ENCODE measurements around the gene TMEM132A.
A peak's percentile ranks its signal among the peaks of the same experiment; 100 is the strongest.
"Not testable (repeated sequence)": the region's sequence is repeated elsewhere in the genome, so short reads cannot be mapped to it uniquely, and the experiment has no call there.

Gene TMEM132A

DNA sequence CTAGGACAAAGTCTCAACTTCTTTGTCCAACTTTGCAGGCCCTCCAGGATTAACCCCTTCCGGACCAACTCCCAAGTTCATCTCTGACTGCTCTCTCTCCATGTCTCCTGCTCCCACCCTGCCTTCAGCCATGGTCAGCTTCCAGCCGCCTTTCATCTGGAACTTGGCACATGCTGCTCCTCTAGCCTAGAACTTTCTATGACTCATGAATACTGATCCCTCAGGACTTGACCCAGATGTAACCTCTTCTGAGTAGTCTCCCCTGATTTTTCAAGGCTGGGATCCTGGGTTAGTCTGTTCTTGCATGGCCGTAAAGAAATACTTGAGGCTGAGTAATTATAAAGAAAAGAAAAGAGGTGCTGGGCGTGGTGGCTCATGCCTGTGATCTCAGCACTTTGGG is 32.9 kb downstream of the TMEM132A start:
- no peak for DNase-seq (ENCODE audit: low read depth)

- DNase-seq (ENCODE audit: low read depth): no peak
These were observed 35.2 kb downstream of the TMEM132A start for GRCh38 chr11:60959431-60959830.

GRCh38 chr11:60960405-60960804 is 36.1 kb downstream of the TMEM132A start:
- no peak for DNase-seq (ENCODE audit: low read depth)

GRCh38 chr11:60964801-60965200 is 40.5 kb downstream of the TMEM132A start:
- DNase-seq (ENCODE audit: low read depth): no peak

DNA sequence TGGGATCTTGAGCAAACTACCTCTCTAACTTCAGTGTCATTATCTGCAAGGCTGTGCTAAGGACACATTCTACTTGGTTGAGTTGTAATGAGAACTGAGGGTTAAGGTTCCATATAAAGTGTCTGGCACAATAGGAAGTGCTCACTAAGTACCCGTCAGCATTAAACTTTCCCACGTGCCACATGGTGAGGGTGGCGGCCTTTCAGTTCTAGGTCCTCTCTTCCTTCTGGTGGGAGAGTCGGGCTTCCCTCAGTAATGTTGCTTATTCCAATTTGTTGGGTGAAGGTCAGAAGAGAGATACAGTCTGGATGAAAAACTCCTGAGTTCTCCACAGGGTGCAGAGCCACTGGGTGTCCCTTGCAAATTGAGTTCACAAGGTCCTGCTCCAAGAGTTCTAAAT is 42.6 kb downstream of the TMEM132A start:
- DNase-seq (ENCODE audit: low read depth): no peak

DNA sequence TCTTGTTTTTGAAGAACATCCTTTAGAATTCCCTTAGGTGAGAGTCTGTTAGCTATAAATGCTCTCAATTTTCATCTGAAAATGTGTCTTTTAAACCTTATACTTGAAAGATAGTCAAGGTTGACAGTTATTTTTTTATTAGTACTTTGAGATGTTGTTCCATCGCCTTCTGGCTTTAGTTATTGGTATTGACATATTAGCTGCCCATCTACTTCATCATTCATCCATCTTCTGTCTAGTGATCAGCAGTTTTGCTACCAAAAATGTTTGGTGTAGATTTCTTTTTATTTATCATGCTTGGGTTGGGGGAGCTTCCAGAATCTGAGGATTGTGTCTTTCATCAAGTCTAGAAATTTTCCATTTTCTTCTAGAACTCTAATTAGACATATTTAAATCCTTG is 44.0 kb downstream of the TMEM132A start:
- DNase-seq (ENCODE audit: low read depth): no peak

- DNase-seq (ENCODE audit: low read depth): no peak
These were observed 46.1 kb downstream of the TMEM132A start for GRCh38 chr11:60970369-60970774.

DNA sequence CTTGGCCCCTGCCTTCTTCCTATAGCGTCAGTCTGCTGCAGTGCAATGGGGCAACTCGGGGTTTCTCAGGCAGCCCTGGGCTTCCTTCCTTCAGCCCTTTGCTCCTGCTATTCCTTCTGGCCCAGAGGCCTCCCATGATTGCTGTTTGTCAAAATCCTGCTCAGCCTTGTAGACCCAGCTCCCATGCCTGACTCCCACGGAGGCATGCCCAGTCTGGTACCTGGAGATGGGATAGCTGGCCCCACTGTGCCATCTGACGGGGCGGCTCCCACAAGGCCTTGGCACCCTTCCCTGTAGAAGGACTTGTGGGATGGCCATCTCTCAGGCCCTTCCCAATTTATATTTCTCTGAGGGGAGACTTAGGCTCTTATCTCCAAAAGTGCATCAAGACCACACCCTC is 46.6 kb downstream of the TMEM132A start:
- no peak for DNase-seq (ENCODE audit: low read depth)

DNA sequence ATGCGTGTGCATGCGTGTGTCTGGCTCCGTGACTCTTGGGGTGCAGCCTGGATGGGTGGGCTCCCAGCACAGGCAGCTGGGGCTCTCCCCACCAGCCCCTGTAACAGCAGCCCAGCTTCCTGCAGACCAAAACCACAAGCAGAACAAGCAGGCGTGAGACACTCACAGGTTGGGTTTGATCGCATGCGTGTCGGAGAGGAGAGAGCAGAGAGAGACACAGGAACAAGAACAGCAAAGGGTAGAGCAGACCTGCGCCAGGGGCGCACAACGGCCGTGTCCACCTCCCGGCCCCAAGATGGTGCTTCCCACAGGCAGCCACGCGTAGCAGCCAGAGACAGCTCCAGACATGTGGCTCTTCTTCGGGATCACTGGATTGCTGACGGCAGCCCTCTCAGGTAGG is 47.3 kb downstream of the TMEM132A start, which contains the start of gene CD6:
Gene CD6 (plus strand): TSS at position 161 of the 400 bp plus-strand sequence. CDS start 186 bp downstream, at position 347.
- no peak for DNase-seq (ENCODE audit: low read depth)

- DNase-seq (ENCODE audit: low read depth): no peak
These were observed 48.1 kb downstream of the TMEM132A start for GRCh38 chr11:60972182-60973030.

DNA sequence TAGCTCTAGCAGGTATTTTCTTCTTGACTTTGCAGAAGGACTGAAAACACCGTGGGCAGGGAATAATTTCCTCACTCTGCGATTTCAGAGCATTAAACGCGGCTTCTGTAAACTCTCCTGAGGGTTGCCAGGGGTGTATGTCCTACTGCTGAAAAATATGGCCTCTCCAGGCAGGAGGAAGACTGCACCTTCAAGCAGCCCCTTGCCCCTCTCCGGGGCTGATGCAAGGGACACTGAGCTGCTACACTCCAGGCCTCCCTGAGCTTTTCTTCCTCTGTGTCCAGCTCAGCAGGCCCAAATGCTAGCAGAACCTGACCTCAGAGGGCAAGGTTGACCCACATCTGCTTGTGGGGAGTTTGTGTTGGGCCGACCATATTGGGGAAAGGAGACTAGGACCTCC is 49.4 kb downstream of the TMEM132A start:
- DNase-seq (ENCODE audit: low read depth): no peak

DNA sequence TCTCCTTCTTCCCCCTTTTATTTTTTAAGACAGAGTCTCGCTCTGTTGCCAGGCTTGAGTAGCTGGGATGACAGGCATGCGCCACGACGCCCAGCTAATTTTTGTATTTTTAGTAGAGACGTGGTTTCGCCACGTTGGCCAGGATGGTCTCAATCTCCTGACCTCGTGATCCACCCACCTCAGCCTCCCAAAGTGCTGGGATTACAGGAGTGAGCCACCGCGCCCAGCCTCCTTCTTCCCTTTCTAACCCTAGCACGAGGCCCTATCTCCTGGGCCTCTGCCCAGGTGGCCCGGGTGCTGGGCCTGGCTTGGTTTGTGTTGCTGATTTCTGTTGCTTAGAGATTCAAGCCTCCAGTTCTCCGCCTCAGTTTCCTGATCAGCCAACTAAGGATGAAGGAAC is 50.1 kb downstream of the TMEM132A start:
- not testable (repeated sequence) for DNase-seq (ENCODE audit: low read depth)

- no peak for DNase-seq (ENCODE audit: low read depth)
These were observed 50.5 kb downstream of the TMEM132A start for GRCh38 chr11:60974726-60975125.

GRCh38 chr11:60977224-60977623 is 53.0 kb downstream of the TMEM132A start:
- no peak for DNase-seq (ENCODE audit: low read depth)

- DNase-seq (ENCODE audit: low read depth): no peak
These were observed 53.6 kb downstream of the TMEM132A start for GRCh38 chr11:60977836-60978235.

GRCh38 chr11:60978546-60979380 is 54.5 kb downstream of the TMEM132A start:
- no peak for DNase-seq (ENCODE audit: low read depth)

DNA sequence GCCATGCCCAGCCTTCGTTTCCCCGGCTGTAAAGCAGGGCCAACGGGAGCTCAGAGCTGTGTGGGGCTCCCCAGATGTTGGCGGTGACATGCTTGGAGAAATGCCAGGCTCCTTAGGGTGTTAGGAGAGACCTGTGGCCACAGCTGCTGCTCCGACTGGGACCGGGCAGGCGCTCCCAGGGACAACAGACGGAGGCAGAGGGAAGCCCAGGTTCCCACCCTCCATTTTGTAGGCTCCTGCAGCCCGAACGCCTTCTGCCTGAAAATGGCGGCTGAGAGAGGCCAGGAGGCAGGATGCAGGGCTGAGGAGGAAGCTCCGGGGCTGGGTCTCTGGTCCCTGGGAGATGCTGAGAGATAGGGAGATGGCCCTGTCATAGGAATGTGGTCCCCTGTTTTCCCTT is 57.3 kb downstream of the TMEM132A start:
- no peak for DNase-seq (ENCODE audit: low read depth)

DNA sequence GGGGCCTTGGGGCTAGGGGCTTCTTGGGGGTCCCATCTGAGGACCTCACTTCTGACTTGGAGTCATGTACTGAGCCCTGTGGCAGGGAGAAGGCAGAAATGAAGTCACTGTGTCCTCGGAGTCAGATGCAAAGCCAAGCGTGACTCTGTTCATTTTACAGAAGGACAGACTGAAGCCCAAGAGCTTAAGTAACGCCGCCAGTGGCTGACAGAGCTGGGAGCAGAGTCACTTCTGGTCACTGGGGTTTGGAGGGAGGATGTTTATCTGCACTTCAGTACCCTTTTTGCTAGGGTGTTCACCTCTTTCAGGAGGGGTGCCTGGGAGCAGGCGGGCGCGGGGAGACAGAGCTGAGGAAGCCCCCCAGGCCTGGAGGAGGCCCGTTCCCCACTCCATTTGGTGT is 57.9 kb downstream of the TMEM132A start:
- DNase-seq (ENCODE audit: low read depth): no peak

DNA sequence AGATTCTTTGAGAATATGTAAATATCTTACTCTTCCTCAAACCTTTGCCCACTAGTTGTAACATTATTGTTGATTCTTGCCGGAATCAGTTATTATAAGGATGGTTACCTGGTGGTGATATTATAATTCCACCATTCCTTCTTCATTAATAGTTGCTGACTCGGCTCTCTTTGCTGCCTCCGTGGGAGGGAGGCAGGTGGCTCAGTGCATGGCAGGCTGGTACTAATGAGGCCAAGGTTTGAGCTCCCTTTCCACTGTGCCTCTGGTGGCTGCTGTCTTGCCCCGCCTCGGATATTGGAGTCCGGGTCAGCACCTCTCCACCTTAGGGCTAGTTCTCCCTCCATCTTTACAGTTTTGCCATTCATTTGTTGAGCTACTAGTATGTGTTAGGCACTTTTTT is 59.9 kb downstream of the TMEM132A start:
- no peak for DNase-seq (ENCODE audit: low read depth)

DNA sequence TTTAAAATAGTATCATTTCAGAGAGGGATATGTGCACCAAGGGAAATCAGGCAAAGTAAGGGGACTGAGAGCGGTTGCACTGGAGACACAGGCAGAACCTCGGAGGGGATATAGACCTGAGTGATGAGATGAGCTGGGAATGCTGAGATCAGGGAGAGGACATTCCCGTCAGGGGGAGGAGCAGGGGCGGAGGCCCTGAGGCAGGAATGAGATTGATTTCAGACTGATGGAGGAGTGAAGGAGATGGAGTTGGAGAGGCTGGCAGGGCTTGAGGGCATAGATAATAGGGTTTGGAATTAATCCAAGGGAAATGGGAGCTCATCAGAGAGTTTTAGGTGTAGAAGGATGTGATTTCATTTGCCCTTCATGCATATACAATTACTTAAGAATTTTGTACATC is 60.4 kb downstream of the TMEM132A start:
- DNase-seq (ENCODE audit: low read depth): no peak

GRCh38 chr11:60985501-60985900 is 61.2 kb downstream of the TMEM132A start:
- DNase-seq (ENCODE audit: low read depth): no peak

DNA sequence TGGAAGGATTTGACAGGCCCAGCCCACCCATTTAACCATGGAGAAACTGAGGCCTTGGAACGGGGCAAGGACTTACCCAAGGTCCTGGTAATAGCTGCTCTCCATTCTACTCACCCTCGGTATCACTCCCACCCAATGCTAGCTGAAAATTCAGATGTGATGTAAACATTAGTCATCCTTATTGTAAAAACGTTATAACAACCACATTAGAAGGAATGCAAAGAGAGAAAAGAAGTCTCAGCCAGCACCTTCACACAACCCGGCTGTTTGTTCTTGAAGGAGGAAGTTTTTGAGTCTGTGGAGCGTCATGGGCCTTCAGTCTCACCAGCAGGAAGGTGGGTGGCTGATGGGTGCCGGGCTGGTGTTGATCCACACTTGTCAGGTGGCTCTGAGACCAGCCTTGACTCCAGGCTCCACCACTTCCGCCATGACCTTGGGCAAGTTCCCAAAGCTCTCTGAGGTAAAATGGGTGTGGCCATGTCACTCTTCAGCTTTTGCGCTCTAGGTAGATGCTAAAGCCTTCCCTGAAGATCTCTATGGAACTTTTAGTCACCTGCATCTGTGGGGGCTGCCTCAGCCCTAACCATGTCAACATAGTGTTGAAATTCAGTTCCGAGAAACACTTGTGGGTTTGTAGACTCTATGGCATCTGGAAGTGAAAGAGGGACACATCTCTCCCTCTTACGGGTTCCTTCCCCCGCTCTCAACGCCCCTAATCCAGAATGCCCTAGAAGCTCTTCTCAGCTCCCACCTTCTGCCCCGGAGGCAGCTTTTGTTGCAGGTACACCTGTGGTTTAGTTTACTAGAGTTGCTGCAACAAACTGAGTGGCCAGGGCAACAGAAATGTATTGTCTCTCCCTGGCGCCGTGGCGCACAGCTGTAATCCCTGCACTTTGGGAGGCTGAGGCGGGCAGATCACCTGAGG is 62.0 kb downstream of the TMEM132A start:
- DNase-seq (ENCODE audit: low read depth): peak; percentile 17
